Measurements from ENCODE around the gene UBE2QL1. TPM values are rescaled to one million over a fixed set of nuclear protein-coding genes. Genes with fewer than 3 reads are reported as not detected.

Gene UBE2QL1
- total RNA-seq, 4 donors from 2014 or later = 0.72 to 5.0 (median 2.4) TPM

GRCh38 chr5:6495433-6496206, 47.0 kb downstream of the UBE2QL1 start:
- no peak for ATAC-seq (ENCODE audit: low FRiP score)
- no peak for TF ChIP-seq CTCF (IDR thresholded peaks at IDR 0.05)

DNA sequence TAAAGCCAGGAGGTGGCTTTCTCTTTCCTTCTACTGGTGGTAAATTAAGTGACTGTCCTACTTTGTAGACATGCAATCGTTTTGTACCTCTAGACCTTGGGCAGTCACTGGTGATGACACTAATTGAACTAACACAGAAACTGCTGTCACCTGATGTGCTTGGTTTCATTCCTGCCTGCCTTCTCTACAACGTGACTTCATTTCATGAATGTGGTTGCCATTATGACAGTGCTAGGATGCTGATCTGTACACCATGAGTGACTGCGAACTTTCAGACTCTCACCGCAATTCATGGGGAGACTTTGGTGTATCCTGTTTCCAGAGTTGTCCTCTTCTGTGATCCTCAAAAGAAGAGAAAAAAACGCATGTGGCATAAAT, 47.5 kb downstream of the UBE2QL1 start:
- DNase-seq (ENCODE audit: low spot score) (no peak), ATAC-seq (ENCODE audit: low FRiP score) (no peak)
- no peak for TF ChIP-seq CTCF (IDR thresholded peaks at IDR 0.05)

More at GRCh38 chr5:6495433-6496206, 47.0 kb downstream of the UBE2QL1 start:
- no peak for DNase-seq (ENCODE audit: low spot score)

- no peak for TF ChIP-seq CTCF (IDR thresholded peaks at IDR 0.05)
- no peak for DNase-seq (ENCODE audit: low spot score)
- ATAC-seq (ENCODE audit: low FRiP score) = no peak
These were observed 48.0 kb downstream of the UBE2QL1 start for GRCh38 chr5:6496636-6497035.

DNA sequence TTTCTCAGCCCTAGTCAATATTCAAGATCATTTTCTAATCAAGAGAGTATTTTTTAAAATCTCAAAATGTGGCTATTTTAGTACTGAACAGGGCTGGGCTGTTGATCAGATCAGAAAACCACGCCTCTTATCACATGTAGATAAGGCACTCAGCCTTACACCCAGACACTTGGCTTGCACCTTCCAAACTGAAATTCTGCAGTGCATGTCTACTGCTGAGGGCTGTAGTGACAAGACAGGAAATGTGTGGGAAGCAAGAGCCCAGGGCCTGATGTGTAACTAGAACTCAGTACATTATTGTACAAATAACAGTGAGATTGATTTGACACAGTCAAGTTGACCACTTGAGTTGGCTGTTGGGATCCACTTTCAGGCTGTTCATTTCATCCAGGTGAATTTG, 48.6 kb downstream of the UBE2QL1 start:
- ATAC-seq (ENCODE audit: low FRiP score) = no peak

DNA sequence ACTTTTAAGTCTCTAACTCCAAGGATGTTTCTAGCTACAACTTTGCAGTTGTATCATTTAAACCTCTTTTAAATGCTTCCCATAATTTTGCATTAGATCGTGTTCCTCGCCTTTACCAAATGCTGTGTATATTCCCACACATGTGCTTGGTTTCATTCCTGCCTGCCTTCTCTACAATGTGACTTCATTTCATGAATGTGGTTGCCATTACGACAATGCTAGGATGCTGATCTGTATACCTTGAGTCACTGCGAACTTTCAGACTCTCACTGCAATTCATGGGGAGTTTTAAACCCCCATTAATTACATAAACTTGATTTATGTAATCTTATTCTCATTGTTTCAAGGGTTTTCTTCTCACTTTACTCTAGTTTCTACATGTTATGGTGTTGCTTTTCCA, 50.3 kb downstream of the UBE2QL1 start:
- DNase-seq (ENCODE audit: low spot score) (no peak), ATAC-seq (ENCODE audit: low FRiP score) (no peak)
- TF ChIP-seq CTCF (IDR thresholded peaks at IDR 0.05) = no peak

More for the DNA sequence above, 48.6 kb downstream of the UBE2QL1 start:
- DNase-seq (ENCODE audit: low spot score) = no peak
- TF ChIP-seq CTCF (IDR thresholded peaks at IDR 0.05) = no peak

GRCh38 chr5:6501701-6502100, 53.0 kb downstream of the UBE2QL1 start:
- no peak for ATAC-seq (ENCODE audit: low FRiP score)
- no peak for DNase-seq (ENCODE audit: low spot score)

More at GRCh38 chr5:6501701-6502100, 53.0 kb downstream of the UBE2QL1 start:
- TF ChIP-seq CTCF (IDR thresholded peaks at IDR 0.05) = no peak
